ENCODE results near the gene IGSF21. TPM values are rescaled to one million over a fixed set of nuclear protein-coding genes. Genes with fewer than 3 reads are reported as not detected.

The IGSF21 gene
- total and polyA plus RNA-seq, 10 of the 15 experiments (the other 5 are each of a cell fraction or from before 2014, with no cell fraction given) = 0.03 to 0.49 TPM; not detected in 8

DNA sequence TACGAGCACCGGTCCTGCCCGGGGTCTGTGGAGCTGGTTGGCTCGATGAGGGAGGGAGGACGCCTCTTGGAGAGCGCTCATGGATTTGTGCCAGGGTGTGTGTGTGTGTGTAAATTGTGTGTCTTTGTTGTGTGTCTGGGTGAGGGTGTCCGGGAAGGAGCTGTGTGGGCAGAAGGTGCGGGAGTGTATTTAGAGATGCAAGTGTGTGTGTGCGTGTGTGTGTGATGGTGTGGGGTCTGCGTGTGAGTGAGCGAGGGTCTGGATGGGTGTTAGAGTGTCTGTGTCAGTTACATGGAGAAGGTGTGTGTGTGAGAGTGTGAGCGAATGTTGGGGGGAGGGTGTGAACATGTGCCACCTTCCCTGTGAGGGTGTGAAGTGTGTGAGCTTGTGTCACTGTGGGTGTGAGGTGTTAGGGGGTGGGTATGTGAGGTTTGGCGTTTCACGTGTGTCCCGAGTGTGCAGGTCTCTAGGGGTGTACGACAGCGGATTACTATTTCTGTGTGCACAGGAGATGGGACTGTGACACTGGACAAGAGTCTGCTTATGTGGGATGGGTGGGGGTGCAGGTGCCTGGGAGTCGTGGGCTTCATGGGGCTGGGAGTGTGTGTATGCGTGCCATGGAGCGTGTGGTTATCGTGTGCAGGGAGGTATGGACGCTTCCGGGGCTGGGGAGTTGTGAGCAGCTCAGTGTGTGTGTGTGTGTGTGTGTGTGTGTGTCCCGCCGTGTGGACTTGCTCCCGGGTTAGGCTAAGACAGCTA, 880 bp downstream of the IGSF21 start:
- no peak overlapping the region for H3K9ac ChIP-seq (ENCODE audit: control insufficient read depth, insufficient read depth, low read length)
- SMC1A ChIA-PET (ENCODE audit: uncharacterized antibody, unreplicated experiment) = no interaction called here
- in situ Hi-C loops (cut with MboI) (no loop called here), intact Hi-C loops (cut with micrococcal nuclease; ENCODE audit: unreplicated experiment) (no loop called here)
- ATAC-seq (no peak), DNase-seq (ENCODE audit: low read depth, low spot score) (no peak), FAIRE-seq (no peak)
- H3K36me3 ChIP-seq (ENCODE audit: control insufficient read depth in 2 of 2, insufficient read depth in 2 of 2, low read length in 1 of 2) = no peaks in the 10 kb centered on the region
- H3K4me1 ChIP-seq (ENCODE audit: control insufficient read depth, insufficient read depth, low read length) = no peaks in the 10 kb centered on the region
- no peaks in the 10 kb centered on the region for H4K20me1 ChIP-seq (ENCODE audit: control insufficient read depth, insufficient read depth)
- H3K9me3 ChIP-seq (replicated peaks; ENCODE audit: control insufficient read depth, insufficient read depth, low read length) = no peaks in the 10 kb centered on the region
- peaks cover 5 to 7% of the 10 kb centered on the region in 2 experiments for H3K27me3 ChIP-seq (replicated peaks in 1 of 2; ENCODE audit: control insufficient read depth in 2 of 2, insufficient read depth in 2 of 2, low read length in 1 of 2)
- no TSS peak for BruUV-seq (replicated peaks)
- 38% methylated on average over 26 of the region's 26 CpGs for WGBS (ENCODE audit: insufficient coverage, insufficient replicate concordance, low lambda C conversion rate, missing lambda C conversion rate)
- H2AFZ ChIP-seq (ENCODE audit: control insufficient read depth, low read depth, low read length) = no peak overlapping the region
- H3K79me2 ChIP-seq (ENCODE audit: control insufficient read depth, insufficient read depth, low read length) = no peaks in the 10 kb centered on the region
- TF ChIP-seq MEF2A (IDR thresholded peaks at IDR 0.05; ENCODE audit: insufficient read depth, low read depth, low read length) (no peak), PAX8 (IDR thresholded peaks at IDR 0.05) (no peak), SMC3 (IDR thresholded peaks at IDR 0.05; ENCODE audit: borderline replicate concordance, low read length) (no peak), CEBPB (IDR thresholded peaks at IDR 0.05; ENCODE audit: borderline replicate concordance in 1 of 2, low read depth in 2 of 2, low read length in 2 of 2) (no peak), NFYB (IDR thresholded peaks at IDR 0.05; ENCODE audit: insufficient read depth, low read depth, low read length) (no peak), MTA3 (IDR thresholded peaks at IDR 0.05; ENCODE audit: borderline replicate concordance, low read length) (no peak), NR2F1 (conservative IDR thresholded peaks at IDR 0.05) (no peak), ZNF24 (IDR thresholded peaks at IDR 0.05) (no peak), YBX1 (IDR thresholded peaks at IDR 0.05) (no peak), MEF2B (IDR thresholded peaks at IDR 0.05; ENCODE audit: partially characterized antibody, poor library complexity, severe bottlenecking) (no peak)
- TF ChIP-seq, protein P1, sequence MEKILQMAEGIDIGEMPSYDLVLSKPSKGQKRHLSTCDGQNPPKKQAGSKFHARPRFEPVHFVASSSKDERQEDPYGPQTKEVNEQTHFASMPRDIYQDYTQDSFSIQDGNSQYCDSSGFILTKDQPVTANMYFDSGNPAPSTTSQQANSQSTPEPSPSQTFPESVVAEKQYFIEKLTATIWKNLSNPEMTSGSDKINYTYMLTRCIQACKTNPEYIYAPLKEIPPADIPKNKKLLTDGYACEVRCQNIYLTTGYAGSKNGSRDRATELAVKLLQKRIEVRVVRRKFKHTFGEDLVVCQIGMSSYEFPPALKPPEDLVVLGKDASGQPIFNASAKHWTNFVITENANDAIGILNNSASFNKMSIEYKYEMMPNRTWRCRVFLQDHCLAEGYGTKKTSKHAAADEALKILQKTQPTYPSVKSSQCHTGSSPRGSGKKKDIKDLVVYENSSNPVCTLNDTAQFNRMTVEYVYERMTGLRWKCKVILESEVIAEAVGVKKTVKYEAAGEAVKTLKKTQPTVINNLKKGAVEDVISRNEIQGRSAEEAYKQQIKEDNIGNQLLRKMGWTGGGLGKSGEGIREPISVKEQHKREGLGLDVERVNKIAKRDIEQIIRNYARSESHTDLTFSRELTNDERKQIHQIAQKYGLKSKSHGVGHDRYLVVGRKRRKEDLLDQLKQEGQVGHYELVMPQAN (conservative IDR thresholded peaks at IDR 0.05) = no peak
- TF ChIP-seq, protein P2, sequence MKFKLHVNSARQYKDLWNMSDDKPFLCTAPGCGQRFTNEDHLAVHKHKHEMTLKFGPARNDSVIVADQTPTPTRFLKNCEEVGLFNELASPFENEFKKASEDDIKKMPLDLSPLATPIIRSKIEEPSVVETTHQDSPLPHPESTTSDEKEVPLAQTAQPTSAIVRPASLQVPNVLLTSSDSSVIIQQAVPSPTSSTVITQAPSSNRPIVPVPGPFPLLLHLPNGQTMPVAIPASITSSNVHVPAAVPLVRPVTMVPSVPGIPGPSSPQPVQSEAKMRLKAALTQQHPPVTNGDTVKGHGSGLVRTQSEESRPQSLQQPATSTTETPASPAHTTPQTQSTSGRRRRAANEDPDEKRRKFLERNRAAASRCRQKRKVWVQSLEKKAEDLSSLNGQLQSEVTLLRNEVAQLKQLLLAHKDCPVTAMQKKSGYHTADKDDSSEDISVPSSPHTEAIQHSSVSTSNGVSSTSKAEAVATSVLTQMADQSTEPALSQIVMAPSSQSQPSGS (IDR thresholded peaks at IDR 0.05; ENCODE audit: low read length) = no peak
- TF ChIP-seq, protein P3, sequence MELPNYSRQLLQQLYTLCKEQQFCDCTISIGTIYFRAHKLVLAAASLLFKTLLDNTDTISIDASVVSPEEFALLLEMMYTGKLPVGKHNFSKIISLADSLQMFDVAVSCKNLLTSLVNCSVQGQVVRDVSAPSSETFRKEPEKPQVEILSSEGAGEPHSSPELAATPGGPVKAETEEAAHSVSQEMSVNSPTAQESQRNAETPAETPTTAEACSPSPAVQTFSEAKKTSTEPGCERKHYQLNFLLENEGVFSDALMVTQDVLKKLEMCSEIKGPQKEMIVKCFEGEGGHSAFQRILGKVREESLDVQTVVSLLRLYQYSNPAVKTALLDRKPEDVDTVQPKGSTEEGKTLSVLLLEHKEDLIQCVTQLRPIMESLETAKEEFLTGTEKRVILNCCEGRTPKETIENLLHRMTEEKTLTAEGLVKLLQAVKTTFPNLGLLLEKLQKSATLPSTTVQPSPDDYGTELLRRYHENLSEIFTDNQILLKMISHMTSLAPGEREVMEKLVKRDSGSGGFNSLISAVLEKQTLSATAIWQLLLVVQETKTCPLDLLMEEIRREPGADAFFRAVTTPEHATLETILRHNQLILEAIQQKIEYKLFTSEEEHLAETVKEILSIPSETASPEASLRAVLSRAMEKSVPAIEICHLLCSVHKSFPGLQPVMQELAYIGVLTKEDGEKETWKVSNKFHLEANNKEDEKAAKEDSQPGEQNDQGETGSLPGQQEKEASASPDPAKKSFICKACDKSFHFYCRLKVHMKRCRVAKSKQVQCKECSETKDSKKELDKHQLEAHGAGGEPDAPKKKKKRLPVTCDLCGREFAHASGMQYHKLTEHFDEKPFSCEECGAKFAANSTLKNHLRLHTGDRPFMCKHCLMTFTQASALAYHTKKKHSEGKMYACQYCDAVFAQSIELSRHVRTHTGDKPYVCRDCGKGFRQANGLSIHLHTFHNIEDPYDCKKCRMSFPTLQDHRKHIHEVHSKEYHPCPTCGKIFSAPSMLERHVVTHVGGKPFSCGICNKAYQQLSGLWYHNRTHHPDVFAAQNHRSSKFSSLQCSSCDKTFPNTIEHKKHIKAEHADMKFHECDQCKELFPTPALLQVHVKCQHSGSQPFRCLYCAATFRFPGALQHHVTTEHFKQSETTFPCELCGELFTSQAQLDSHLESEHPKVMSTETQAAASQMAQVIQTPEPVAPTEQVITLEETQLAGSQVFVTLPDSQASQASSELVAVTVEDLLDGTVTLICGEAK (IDR thresholded peaks at IDR 0.05; ENCODE audit: borderline replicate concordance) = no peak
- TF ChIP-seq, protein P4, sequence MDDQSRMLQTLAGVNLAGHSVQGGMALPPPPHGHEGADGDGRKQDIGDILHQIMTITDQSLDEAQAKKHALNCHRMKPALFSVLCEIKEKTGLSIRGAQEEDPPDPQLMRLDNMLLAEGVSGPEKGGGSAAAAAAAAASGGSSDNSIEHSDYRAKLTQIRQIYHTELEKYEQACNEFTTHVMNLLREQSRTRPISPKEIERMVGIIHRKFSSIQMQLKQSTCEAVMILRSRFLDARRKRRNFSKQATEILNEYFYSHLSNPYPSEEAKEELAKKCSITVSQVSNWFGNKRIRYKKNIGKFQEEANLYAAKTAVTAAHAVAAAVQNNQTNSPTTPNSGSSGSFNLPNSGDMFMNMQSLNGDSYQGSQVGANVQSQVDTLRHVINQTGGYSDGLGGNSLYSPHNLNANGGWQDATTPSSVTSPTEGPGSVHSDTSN (IDR thresholded peaks at IDR 0.05; ENCODE audit: insufficient replicate concordance, low read depth, low read length) = no peak
- no peak overlapping the region for H3K4me3 ChIP-seq
- no peak overlapping the region for H3K4me2 ChIP-seq (ENCODE audit: control insufficient read depth, insufficient read depth)
- H3K27ac ChIP-seq (ENCODE audit: control insufficient read depth, insufficient read depth) = no peak overlapping the region
- RAD21 ChIA-PET (ENCODE audit: unreplicated experiment) = no interaction called here
- CTCF ChIA-PET = no interaction called here
- POLR2A ChIA-PET = no interaction called here

All from GM12878 (cell line).